HG03520 (cell line): Measurements from ENCODE around the gene SPATA13.

ENCODE experiments used
- ATAC-seq: cut with Tn5 transposase; IDR thresholded peaks from one replicate; pipeline ENCODE4 v1.9.1; 2021; ENCODE audit warnings: mild to moderate bottlenecking, moderate library complexity; ENCODE audit not compliant: unreplicated experiment

Gene SPATA13

GRCh38 chr13:24220086-24220703 lies 59.7 kb downstream of the SPATA13 start:
- ATAC-seq, result peak; percentile 35

- no peak for ATAC-seq
Observed at GRCh38 chr13:24221007-24221406, 60.5 kb downstream of the SPATA13 start.

GRCh38 chr13:24222756-24223155 lies 62.2 kb downstream of the SPATA13 start:
- no peak for ATAC-seq

GRCh38 chr13:24223341-24224231 lies 63.1 kb downstream of the SPATA13 start:
- no peak for ATAC-seq

- no peak for ATAC-seq
Observed at GRCh38 chr13:24224232-24224680, 63.7 kb downstream of the SPATA13 start.

- ATAC-seq, result no peak
Observed at GRCh38 chr13:24225062-24225461, 64.5 kb downstream of the SPATA13 start.

GRCh38 chr13:24225930-24226329 lies 65.4 kb downstream of the SPATA13 start:
- ATAC-seq, result no peak

GRCh38 chr13:24226762-24227161 lies 66.2 kb downstream of the SPATA13 start:
- ATAC-seq, result no peak

- ATAC-seq, result no peak
Observed at GRCh38 chr13:24228852-24229458, 68.4 kb downstream of the SPATA13 start.

- ATAC-seq, result no peak
Observed at GRCh38 chr13:24230428-24231072, 70.0 kb downstream of the SPATA13 start.

- no peak for ATAC-seq
Observed at GRCh38 chr13:24231377-24231776, 70.9 kb downstream of the SPATA13 start.

- no peak for ATAC-seq
Observed at GRCh38 chr13:24232037-24232436, 71.5 kb downstream of the SPATA13 start.

- ATAC-seq, result no peak
Observed at GRCh38 chr13:24232474-24232873, 72.0 kb downstream of the SPATA13 start.

GRCh38 chr13:24233351-24233901 lies 72.9 kb downstream of the SPATA13 start:
- ATAC-seq, result no peak

- no peak for ATAC-seq
Observed at GRCh38 chr13:24234200-24234915, 73.8 kb downstream of the SPATA13 start.

- ATAC-seq, result no peak
Observed at GRCh38 chr13:24237356-24237755, 76.8 kb downstream of the SPATA13 start.

GRCh38 chr13:24241336-24241735 lies 80.8 kb downstream of the SPATA13 start:
- no peak for ATAC-seq

GRCh38 chr13:24242100-24242499 lies 81.6 kb downstream of the SPATA13 start:
- no peak for ATAC-seq

- ATAC-seq, result no peak
Observed at GRCh38 chr13:24243302-24243701, 82.8 kb downstream of the SPATA13 start.

GRCh38 chr13:24244802-24245201 lies 84.3 kb downstream of the SPATA13 start:
- ATAC-seq, result no peak
